Fibroblast of villous mesenchyme (primary cell): ENCODE data around the gene SLC9A4. TPM values are rescaled to one million over a fixed set of nuclear protein-coding genes. Genes with fewer than 3 reads are reported as not detected.

ENCODE experiments used
- DNase-seq: peaks from one replicate; pipeline ENCODE4 v3.0.0-alpha.2; 2010; ENCODE audit warnings: low read depth
- H3K4me3 ChIP-seq: 2 replicates; pipeline ENCODE4 v1.5.1; 2011; ENCODE audit warnings: low read depth, mild to moderate bottlenecking, low read length
- CTCF ChIP-seq: IDR thresholded peaks from 2 replicates; pipeline ENCODE4 v1.5.1; 2012; ENCODE audit warnings: low read depth, mild to moderate bottlenecking, low read length; ENCODE audit not compliant: insufficient read depth
- total RNA-seq: library from RNA; depleted of rRNA; stranded (reverse); fragments of >200 nt; gene quantifications from 2 replicates; pipeline ENCODE4 v1.2.3, GENCODE V29; 2012

The SLC9A4 gene
- total RNA-seq, 1 donor, result not detected

DNA sequence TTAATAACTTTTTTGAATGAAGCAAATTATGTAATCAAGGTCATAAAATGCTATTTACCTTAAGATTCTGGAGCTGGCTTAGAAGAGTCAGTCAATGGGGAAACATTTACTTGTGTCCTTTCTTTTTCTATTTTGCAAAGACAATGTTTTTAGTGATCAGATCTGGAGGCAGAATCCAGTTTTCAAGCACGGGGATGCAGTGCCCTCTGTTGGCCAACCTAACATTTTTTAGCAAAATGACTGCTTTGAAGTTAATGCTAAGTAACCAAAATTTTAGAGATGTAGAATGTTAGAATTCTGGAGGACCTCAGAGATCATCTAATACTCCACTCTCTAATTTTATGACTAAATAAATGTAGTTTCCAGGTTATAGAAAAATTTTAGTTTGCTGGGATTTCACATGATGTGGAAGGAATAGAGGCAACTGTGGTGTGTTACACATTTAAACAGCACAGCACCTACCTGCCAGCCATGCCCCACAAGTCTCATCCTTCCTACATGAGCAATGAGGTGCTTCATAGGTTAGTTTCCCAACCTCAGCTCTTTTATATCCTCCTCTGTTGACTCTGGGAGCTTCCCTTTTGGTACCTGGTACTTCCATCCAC is 23.6 kb upstream of the SLC9A4 start:
- no peak overlapping the region for H3K4me3 ChIP-seq
- TF ChIP-seq CTCF, result peak; percentile 66
- peak; percentile 54 for DNase-seq

GRCh38 chr2:102451968-102452367 is 21.1 kb upstream of the SLC9A4 start:
- H3K4me3 ChIP-seq, result no peak overlapping the region
- TF ChIP-seq CTCF, result no peak
- no peak for DNase-seq

DNA sequence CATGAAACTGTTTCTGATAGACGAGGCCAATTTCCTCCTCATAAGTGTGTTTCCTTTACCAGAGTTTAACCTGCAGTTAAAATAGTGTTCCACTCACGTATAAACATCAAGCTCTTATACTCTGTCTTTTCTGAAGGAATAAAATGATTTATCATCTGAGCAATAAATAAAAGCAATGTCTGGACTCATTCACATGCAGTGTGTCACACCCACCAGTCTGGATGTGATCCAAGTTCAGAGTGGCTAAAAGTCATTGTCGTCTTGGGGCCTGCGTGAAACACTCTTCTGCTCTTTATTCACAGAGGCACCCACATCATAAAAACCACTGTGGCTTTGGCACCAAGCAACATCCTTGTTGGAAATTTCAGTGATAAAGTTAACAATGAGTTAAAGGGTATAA is 19.5 kb upstream of the SLC9A4 start:
- DNase-seq, result no peak
- TF ChIP-seq CTCF, result no peak

DNA sequence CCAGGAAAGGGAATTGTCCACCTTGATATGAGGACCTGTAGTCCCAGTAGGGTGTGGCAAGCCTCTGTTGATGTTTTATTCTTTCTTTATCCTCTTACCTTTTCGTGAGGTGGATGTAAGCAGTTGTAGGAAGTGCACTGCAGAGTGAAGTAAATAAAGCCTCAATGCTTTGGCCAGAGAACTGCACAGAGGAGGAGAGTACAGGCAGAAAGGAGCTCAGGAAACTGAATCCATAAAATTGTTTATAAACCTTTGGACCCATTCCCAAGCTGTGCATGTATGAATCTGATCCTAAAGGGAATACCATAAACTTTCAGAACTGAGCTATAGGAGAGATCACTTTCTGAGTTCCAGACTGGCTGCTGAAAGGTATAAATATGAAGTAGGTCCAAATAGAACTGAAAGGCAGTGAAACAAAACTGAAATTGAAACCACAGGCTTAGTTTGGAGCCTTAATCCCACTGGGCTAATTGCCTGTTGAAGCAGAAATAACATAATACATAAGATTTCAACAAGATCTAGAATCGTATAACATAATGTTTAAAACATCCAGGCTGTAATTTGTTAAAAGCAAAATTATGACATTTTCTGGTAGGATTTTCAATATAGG is 17.9 kb upstream of the SLC9A4 start:
- no peak overlapping the region for H3K4me3 ChIP-seq
- TF ChIP-seq CTCF, result no peak
- no peak for DNase-seq

More for the DNA sequence above, 19.5 kb upstream of the SLC9A4 start:
- H3K4me3 ChIP-seq, result no peak overlapping the region

DNA sequence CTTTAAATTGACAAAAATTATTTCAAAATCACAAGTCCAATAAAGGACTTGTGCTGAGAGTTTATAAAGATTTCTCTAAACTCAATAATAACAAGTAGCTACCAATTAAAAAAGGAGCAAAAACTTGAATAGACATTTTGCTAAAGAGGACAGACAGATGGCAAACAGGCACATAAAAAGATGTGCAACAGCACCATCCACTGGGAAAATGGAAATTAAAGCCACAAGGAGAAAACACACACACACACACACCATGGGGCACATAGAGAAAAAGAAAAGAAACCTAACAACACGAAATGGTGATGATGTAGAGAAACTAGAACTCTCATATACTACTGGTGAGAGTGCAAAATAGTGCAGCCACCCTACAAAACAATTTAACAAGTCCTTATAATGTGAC is 12.6 kb upstream of the SLC9A4 start:
- no peak for TF ChIP-seq CTCF
- no peak for DNase-seq
- H3K4me3 ChIP-seq, result no peak overlapping the region

- no peak for DNase-seq
- H3K4me3 ChIP-seq, result no peak overlapping the region
- TF ChIP-seq CTCF, result no peak
Measured at GRCh38 chr2:102461188-102461587, 11.8 kb upstream of the SLC9A4 start.

- DNase-seq, result no peak
- H3K4me3 ChIP-seq, result no peak overlapping the region
- TF ChIP-seq CTCF, result no peak
Measured at GRCh38 chr2:102463160-102463559, 9.9 kb upstream of the SLC9A4 start.
